ENCODE data around the gene SLC16A5.
A peak's percentile ranks its signal among the peaks of the same experiment; 100 is the strongest.

Gene SLC16A5

DNA sequence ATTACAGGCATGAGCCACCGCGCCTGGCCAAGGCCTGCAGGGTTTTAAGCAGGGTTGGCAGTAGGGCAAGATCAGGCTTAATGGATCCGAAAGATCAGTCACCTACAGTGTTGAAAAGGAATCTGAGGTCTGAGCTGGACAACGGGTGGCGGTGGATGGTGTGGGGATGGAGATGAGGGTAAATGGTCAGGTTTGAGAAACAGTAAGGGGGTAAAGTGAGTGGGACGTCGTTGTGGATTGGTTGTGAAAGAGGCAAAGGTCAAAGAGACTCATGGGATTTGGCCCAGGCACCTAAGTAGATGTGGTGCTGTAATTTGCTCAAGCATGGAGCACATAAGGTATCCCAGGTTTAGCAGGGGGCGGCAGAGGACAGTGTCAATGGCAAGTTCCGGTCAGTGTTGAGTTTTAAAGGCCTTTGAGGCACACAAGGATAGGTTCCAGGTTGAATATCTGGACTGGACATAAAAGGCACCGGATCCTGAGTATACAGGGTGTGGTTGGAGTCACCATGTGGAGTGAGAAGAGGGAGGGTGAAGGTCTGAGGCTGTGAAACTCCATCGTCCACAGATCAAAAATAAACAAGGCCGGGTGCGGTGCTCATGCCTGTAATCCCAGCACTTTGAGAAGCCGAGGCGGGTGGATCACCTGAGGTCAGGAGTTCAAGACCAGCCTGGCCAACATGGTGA, 1.1 kb upstream of the SLC16A5 start:
- DNase-seq (ENCODE audit: low read depth) = no peak

DNA sequence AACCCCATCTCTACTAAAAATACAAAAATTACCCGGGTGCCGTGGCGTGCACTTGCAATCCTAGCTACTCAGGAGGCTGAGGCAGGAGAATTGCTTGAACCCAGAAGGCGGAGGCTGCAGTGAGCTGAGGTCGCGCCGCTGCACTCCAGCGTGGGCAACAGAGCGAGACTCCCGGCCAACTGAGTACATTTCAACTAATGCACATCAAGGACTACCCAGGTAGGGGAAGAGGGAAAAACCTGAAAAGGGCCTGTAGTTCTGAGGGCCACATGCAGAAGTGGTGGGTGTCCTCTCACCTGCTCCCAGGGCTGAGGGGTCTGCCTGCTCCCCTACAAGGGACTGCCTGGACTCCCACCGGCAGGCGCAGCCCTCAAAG, 584 bp upstream of the SLC16A5 start:
- DNase-seq (ENCODE audit: low read depth) = no peak

DNA sequence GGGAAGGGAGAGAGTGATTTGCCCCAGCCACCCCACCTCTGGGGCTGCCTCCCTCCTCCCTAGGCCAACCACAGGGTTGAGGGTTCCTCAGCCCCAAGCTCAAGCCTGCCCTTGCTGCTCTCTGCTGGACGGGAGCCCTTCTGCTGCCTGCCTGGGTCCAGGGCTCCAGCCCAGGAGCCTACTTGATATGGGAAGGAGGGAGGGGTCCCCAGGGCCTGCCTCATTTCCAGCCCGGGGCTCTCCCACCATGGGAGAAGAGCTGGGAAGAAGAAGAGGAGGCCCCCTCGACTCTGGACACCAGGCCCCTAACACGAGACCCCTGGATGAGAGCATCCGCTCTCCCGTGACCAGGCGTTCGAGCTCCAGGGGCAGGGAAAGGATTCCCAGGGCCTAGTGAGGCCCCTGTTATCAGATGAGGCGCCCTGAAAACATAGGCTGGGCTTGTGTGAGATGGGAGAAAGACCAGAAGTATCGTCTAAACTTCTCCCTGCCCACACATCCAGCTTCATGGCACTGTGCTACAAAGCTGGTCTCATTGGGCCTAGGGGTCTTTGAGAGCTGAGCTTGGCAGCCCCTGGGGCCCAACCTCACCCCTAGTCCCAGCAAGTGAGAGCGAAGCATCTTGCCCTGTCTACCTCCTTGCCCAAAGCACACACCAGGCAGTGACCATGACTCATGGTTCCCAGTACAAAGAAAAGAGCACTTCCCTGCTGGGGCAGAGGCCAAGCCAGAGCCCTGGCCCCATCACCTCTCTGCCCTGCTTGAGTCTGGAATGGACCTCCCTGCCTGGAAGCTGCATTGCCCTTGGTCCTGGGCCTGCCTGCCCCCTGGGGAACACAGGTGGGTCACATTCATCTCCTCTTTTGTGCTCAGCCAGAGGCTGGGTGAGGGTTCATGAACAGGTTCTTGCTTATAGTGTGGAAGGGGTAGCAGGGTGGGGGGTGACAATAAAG, 987 bp downstream of the SLC16A5 start:
- no peak for DNase-seq (ENCODE audit: low read depth)

DNA sequence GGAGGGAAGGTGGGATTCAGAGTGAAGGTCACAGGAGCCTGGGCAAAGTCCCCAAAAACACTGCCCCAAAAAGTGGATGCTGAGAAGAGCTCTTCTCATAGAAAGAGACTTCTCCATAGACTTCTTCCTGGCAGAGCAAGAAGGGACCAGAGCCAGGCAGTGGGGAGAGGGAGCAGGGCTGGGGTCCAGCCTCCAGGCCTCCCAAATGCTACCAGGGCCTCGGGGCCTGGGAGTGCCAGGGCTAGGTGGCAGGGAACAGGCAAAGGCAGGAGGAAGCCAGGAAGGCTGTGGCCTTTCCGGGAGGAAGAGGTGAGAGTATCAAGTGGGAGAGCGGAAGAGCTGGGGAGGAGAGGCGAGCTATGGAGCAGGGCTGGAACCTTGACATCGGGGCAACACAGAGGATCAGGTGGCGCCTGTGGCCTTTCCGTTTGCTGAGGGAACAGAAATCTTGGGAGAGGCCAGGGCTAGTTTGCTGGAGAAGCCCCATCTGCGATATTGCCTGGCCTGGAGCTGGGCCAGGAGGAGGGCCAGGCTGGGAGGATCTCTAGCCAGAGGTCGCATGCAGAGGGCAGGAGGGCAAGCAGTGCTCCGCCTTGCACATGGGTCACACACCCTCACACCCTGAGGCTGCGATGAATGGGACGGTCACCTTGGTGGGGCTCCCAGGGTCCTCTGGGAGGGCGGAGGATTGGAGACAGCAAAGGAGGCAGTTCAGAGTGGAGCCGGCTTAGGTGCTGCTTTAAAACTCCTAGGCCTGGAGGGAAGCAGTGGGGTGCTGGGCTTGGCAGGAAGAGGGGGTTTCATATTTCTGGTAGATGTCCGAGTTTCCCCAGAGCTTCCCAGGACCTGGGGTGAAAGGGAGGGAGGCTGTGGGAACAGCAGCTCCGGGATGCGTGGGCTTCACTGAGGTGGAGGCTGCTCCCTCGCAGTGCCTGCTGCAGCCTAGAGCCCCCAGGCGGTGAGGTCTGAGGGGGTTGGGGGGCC, 3.4 kb downstream of the SLC16A5 start:
- no peak for DNase-seq (ENCODE audit: low read depth)

DNA sequence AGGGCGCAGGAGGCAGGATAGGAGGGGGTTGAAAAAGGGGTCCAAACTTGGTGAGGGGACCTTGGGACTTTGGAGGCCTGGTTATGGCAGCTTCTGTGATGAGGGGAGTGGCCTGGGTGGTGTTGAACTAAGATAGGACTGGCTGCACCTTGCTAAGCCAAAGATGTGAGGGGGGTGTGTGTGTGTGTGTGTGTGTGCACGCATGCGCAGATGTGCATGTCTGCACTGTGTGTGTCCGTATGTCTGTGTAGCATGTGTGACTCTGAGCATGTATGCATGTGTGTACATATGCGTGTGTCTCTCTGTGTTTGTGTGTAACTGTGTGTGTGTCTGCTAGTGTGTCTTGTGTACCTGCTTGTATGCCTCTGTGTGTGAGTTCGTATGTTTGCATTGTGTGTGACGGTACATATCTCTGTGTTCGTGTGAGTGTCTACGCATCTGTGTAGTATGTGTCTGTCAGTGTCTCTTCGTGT, 4.1 kb downstream of the SLC16A5 start:
- DNase-seq (ENCODE audit: low read depth) = no peak

DNA sequence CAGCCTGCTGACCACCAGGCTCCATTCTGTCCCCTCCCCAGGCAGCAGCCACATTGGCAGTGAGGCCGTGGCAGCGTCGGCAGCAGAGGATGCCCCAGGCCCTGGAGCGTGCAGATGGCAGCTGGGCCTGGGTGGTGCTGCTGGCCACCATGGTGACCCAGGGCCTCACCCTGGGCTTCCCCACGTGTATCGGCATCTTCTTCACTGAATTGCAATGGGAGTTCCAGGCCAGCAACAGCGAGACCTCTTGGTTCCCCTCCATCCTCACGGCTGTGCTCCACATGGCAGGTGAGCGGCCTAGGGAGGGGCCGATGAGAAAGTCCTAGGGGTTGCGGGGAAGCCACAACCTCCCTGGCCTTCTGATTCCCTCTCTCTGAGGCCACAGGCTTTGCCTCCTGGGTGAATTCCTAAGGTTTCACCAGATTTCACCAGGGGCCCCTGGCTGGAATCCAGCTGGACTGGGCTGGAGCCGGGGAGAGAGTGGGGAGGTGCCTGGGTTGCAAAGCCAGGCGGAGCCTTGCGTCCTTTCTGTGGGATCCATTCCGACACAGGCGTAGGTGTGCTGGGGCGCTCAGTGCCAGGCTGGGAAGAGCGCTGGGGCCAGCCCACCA, 5.9 kb downstream of the SLC16A5 start:
- DNase-seq (ENCODE audit: low read depth) = no peak

DNA sequence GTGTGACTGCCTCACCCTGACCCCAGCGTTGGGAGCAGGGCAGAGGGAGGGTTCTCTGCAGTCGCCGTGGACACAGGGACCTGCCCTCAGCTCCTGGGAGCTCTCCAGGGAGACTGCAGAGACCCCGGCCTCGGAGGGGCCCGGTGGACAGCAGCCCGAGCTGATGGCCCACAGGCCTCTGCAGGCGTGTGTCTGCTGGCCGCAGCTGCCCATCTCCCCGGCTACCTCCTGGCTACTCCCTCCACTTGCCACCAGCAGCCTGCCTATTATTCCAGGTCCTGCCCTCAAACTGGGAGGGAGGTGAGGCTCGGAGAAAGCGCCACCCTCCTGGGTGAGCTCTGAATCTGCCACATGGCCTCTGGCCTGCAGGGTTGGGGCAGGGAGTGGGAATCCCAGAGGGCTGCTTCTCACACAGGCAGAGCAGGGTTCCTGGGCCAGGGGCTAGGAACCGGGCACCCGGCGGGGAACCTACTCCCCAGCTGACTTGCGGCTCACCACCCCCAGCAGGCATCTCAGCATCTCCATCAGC, 7.2 kb downstream of the SLC16A5 start:
- DNase-seq (ENCODE audit: low read depth) = no peak

DNA sequence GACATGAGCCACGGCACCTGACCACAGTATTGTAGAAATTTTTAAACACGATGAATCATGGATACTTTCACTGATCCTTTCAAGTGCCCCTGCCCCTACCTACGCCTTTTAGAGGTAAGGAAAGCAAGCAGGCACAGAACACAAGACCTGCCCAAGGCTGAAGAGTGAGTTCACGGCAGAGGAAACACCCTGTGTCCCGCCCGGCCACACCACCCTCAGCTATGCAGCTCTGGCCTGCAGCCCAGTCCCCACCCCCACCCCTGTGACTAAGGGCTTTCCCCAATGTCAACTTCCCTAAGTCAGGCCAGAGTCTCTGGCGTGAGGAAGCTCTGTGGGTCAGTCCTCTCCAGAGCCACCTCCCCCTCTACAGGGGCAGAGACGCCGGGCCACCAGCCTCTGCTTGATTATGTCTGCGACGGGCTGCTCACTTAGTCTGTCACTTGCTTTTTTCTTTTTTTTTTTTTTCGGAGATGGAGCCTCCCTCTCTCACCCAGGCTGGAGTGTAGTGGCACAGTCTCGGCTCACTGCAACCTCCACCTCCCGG, 8.4 kb downstream of the SLC16A5 start:
- DNase-seq (ENCODE audit: low read depth) = no peak

DNA sequence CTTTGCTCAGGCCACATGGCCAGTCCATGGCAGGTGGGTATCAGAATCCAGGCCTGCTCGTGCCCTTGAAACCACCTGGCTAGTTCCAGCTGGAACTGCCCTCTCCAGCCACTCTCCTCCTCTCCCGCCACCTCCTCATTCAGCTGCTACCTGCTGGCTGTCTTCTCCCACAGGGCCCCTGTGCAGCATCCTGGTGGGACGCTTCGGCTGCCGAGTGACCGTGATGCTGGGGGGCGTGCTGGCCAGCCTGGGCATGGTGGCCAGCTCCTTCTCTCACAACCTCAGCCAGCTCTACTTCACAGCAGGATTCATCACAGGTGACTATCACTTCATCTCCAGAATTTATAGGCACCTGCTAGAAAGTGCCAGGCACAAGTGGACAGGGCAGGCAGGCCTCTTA, 10.1 kb downstream of the SLC16A5 start:
- no peak for DNase-seq (ENCODE audit: low read depth)

DNA sequence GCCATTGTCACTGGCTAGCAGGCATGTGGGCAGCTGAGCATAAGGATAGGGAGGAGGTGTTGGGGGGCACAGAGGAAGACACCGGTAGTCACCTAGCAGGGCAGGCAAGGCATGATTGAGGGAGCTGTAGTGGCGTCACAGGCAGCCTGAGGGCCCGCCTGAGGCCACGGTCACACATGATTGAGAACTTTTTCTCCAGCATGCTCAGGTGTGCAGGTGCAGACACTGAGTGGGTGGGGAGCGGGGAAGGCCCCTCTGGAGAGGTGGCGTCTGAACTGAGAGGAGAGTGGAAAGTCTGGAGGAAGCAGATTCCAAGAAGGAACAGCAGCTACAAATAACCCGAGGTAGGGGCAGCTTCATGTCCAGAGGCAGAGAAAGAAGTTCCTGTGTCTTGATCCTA, 11.1 kb downstream of the SLC16A5 start:
- DNase-seq (ENCODE audit: low read depth) = no peak

DNA sequence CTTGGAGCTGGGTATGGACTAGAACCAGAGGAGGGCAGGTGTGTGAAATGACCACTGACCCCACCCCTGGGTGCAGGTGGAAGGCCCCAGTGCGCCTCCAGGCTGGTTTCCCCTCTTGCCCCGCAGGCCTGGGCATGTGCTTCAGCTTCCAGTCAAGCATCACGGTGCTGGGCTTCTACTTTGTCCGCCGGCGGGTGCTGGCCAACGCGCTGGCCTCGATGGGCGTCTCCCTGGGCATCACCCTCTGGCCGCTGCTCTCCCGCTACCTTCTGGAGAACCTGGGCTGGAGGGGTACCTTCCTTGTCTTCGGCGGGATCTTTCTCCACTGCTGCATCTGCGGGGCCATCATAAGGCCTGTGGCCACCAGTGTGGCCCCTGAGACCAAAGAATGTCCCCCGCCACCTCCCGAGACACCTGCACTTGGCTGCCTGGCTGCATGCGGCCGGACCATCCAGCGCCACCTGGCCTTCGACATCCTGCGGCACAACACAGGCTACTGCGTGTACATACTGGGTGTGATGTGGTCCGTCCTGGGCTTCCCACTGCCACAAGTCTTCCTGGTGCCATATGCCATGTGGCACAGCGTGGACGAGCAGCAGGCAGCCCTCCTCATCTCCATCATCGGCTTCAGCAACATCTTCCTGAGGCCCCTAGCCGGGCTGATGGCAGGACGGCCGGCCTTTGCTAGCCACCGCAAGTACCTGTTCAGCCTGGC, 12.3 kb downstream of the SLC16A5 start:
- DNase-seq (ENCODE audit: low read depth) = no peak

DNA sequence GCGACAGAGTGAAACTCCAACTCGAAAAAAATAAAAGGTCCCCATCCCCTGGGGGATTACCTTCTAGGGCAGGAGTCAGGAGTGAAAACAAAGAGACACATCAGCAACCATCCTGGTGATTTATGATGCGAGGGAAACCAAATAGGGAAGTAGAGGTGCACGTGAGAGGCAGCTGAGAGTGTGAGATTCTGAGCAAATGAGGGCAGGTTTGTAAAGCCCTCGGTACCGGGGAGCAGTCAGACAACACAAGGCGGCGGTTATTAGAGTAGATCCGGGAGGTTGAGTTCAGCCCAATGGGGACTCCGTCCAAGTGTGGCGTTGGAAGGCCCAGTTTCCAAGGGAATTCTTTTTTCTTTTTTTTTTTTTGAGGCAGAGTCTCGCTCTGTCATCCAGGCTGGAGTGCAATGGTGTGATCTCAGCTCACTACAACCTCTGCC, 14.6 kb downstream of the SLC16A5 start:
- no peak for DNase-seq (ENCODE audit: low read depth)

DNA sequence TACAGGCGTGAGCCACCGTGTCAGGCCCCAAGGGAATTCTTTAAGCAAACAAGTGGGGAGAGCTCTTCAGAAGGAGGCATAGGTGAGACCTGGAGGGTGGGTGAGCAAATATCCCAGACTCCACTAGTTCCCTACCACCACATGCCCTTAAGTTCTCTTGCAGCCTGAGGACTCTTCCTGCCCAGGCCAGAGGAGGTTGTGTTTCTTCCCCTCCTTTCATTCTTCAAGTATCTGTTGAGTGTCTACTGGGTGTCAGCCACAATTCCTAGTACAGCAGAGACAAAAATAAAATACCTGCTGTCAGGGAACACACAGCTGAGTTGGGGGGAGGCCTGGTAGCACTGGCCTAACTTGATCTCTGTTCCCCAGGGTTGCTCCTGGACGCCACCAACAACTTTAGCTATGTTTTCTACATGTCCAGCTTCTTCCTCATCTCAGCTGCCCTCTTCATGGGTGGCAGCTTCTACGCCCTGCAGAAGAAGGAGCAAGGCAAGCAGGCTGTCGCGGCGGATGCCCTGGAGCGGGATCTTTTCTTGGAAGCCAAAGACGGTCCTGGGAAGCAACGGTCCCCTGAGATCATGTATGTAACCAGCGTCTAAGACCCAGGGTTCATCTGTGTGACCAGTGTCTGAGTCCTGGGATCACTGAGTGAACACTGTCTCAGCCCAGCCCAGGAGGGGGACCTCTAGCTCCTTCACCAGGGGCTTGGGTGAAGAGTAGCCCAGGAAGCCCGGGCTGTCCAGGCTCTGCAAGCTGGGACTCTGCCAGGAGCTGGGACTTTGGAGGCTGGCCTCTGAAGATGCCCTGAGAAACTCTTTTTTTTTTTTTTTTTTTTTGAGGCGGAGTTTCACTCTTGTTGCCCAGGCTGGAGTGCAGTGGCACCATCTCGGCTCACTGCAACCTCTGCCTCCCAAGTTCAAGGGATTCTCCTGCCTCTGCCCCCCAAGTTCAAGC, 16.1 kb downstream of the SLC16A5 start:
- DNase-seq (ENCODE audit: low read depth) = no peak

DNA sequence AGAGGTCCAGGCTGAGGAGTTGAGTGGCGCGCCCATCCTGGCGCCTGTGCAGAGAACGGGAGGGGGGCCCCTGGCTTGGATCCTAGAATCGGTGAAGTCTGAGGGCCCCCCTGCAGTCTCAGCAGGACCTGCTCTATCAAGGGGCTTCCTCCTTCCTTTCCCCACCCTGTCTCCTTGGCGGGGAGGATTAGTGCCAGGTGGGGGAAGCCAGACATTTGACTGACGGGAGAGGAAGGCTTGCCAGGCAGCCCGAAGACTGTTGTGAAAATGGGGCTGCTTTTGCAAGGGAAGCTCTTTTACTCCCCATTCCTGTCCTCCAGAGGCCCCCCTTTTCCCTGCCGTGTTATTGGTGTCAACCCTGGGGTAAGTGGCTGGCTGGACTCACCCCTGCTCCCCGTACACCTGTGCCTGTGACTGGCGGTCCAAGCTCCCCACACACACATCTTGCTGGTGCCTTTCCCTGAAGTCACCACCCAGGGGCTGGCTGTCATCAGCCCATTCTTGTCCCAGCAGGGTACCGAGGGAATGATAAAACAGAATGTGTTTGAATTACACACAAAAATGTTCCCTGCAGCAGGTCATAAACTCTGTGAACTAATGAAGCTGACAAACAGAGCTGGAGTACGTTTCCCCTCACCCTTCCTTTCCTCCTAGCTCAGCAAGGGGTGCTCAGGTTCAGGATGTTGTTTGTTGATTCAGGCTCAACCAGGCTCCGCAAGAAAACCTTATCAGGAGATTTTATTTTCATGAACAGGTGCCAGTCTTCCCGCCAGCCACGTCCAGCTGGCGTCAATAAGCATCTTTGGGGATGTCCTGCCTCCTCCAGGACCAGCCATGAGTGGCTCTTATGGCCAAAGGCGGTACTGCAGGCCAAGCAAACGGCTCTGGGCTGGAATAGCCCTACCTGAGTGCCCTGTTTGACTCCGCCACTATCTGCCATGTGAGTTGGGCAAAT, 17.6 kb downstream of the SLC16A5 start:
- DNase-seq (ENCODE audit: low read depth) = no peak

DNA sequence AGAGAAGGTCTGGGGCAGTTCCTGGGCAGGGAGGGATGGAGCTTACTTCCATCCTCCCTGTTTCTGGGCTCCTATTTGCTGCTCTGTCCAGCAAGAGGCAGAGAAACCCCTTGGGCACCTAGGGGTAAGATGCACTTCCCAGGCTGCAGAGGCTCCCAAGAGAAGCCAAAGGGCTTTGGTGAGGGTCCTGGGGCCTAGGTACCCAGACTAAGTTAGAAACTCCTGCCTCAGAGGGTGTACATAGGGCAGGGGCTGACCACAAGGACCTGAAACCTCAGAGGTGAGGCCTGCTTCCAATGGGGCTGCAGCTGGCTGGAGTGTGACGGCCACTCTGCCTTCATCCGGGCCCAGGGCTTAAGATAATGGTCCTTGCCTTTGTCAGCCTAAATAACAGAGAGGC, 20.4 kb downstream of the SLC16A5 start:
- no peak for DNase-seq (ENCODE audit: low read depth)

DNA sequence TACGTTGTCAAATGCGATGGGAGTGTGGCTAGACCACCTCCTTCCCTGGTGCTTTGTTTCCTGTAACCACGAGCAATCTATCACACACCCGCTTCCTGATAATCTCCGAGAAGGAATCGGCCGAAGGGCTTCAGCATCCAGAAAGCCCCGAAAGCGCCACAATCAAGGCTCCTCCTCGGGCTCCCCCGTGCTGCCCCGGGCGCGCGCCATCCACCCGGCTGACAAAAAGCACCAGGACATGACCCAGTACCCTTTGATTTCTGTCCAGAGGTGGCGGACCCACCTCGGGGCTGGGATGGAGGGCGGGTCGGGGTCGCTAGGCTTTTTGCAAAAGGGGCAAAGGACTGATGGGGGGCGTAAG, 21.3 kb downstream of the SLC16A5 start:
- no peak for DNase-seq (ENCODE audit: low read depth)

DNA sequence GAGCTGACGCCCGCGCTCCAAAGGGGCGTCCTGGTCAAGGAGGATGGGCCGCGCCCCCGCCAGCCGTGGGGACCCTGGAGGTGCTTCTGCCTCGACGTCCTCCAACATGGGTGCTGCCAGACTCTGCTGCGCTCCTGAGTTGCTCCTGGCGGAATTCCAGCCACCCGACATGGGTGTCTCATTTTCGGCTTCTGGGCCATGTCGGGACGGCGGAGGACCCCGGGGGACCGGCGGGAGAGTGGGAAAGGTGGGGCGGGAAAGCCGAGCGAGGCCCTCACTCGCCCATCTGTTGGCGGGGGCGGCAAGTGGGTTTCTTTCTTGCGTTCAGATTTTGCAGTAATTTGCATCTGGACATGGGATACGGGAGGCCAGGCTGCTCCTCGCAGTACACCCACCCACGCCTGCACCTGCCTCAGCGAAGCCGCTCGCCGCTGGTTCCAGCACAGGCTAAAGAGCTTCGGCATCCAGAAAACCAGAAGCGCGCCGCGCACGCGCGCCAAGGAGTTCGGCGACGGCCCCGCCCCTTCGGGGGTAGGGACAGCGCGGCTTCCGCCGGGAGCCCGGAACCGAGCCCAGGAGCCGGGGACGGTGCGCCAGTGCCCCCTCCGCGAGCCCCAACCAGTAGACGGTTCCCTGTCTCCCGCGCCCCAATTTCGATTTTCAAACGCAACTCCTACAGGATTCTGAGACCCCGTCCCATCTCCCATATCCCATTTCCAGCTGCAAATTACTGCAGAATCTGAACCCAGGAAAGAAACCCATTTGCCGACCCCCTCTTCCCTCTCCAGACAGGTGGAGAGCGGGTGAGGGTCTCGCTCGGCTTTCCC, 21.9 kb downstream of the SLC16A5 start, which contains the start of gene ARMC7:
Gene ARMC7 (plus strand): TSS at position 563 of the 827 bp plus-strand sequence. CDS start 320 bp downstream, outside the sequence.
- DNase-seq (ENCODE audit: low read depth) = peak; percentile 89
